CD4-positive, alpha-beta T cell treated with Interleukin-12 subunit alpha and Interleukin-12 subunit beta, for 1 hour (primary cell): ENCODE data around the gene TANK.
"Not testable (repeated sequence)": the region's sequence is repeated elsewhere in the genome, so short reads cannot be mapped to it uniquely, and the experiment has no call there.

Experiments used
- DNase-seq: peaks from one replicate; pipeline ENCODE4 v3.0.0-alpha.2; 2020

TANK gene

GRCh38 chr2:161279230-161279815 is 119.1 kb downstream of the TANK start:
- DNase-seq: not testable (repeated sequence)

GRCh38 chr2:161280906-161281323 is 120.7 kb downstream of the TANK start:
- peak; percentile 9 for DNase-seq

- not testable (repeated sequence) for DNase-seq
These were observed 121.5 kb downstream of the TANK start for GRCh38 chr2:161281615-161282310.

GRCh38 chr2:161282311-161282644 is 122.0 kb downstream of the TANK start:
- not testable (repeated sequence) for DNase-seq

- DNase-seq: no peak
These were observed 123.7 kb downstream of the TANK start for GRCh38 chr2:161283926-161284325.
